Smooth muscle cell (in vitro differentiated cells): Measurements from ENCODE around the gene TMEM30B. TPM values are rescaled to one million over a fixed set of nuclear protein-coding genes. Genes with fewer than 3 reads are reported as not detected.
"Not testable (repeated sequence)": the region's sequence is repeated elsewhere in the genome, so short reads cannot be mapped to it uniquely, and the experiment has no call there.

Experiments used
- DNase-seq: peaks from one replicate; lab custom pipeline; 2025; ENCODE audit not compliant: unreplicated experiment; lab: John Stamatoyannopoulos, UW
- H2AFZ ChIP-seq: fragments of 200-600 bp; sonication (generic); 2 replicates; pipeline ENCODE4 v1.6.0; 2016; ENCODE audit warnings: antibody characterized with exemption, low read depth, mild to moderate bottlenecking
- H3F3A ChIP-seq: fragments of 200-600 bp; sonication (generic); 2 replicates; pipeline ENCODE4 v1.6.0; 2017; ENCODE audit warnings: antibody characterized with exemption, low read depth
- H3K27ac ChIP-seq: fragments of 200-600 bp; sonication (generic); 2 replicates; pipeline ENCODE4 v1.5.1; 2016; ENCODE audit warnings: low read depth, mild to moderate bottlenecking
- H3K27me3 ChIP-seq: fragments of 200-600 bp; sonication (generic); 2 replicates; pipeline ENCODE4 v1.6.1; 2016; ENCODE audit warnings: low read depth, mild to moderate bottlenecking
- H3K36me3 ChIP-seq: fragments of 200-600 bp; sonication (generic); 2 replicates; pipeline ENCODE4 v1.5.1; 2016; ENCODE audit warnings: low read depth
- H3K4me1 ChIP-seq: fragments of 200-600 bp; sonication (generic); 2 replicates; pipeline ENCODE4 v1.5.1; 2016; ENCODE audit warnings: low read depth
- H3K4me2 ChIP-seq: fragments of 200-600 bp; sonication (generic); 2 replicates; pipeline ENCODE4 v1.6.0; 2016; ENCODE audit warnings: mild to moderate bottlenecking
- H3K4me3 ChIP-seq: fragments of 200-600 bp; sonication (generic); 2 replicates; pipeline ENCODE4 v1.5.1; 2016; ENCODE audit warnings: mild to moderate bottlenecking
- H3K79me2 ChIP-seq: fragments of 200-600 bp; sonication (generic); 2 replicates; pipeline ENCODE4 v1.6.0; 2016; ENCODE audit warnings: low read depth, mild to moderate bottlenecking
- H3K9ac ChIP-seq: fragments of 200-600 bp; sonication (generic); 2 replicates; pipeline ENCODE4 v1.6.0; 2016; ENCODE audit warnings: low read depth
- H3K9me3 ChIP-seq: fragments of 200-600 bp; sonication (generic); replicated peaks from 2 replicates; pipeline ENCODE4 v1.5.1; 2016; ENCODE audit warnings: low read depth
- H4K20me1 ChIP-seq: fragments of 200-600 bp; sonication (generic); 2 replicates; pipeline ENCODE4 v1.6.0; 2016; ENCODE audit warnings: low read depth
- WGBS: methylation state at CpG from one replicate; pipeline ENCODE4 v1.1.7; 2016; ENCODE audit warnings: low lambda C conversion rate; 5-methylcytosine and 5-hydroxymethylcytosine counted together
- polyA plus RNA-seq: library from polyadenylated mRNA; unstranded; fragments of >200 nt; fragmentation: Nextera tagmentation; extraction: Ambion mirVana; gene quantifications from 2 replicates; pipeline ENCODE4 v1.2.1, GENCODE V29; 2016
- total RNA-seq: library from RNA; depleted of rRNA; stranded (reverse); fragments of >200 nt; gene quantifications from 2 replicates; pipeline ENCODE4 v1.2.3, GENCODE V29; 2014
- TF ChIP-seq, protein P1 (sequence below): fragments of 200-600 bp; sonication (generic); IDR thresholded peaks from 2 replicates; pipeline ENCODE4 v1.5.1; 2017; ENCODE audit warnings: borderline replicate concordance, mild to moderate bottlenecking, antibody characterized with exemption; ENCODE audit not compliant: insufficient read depth, poor library complexity, severe bottlenecking

The TMEM30B gene
- total and polyA plus RNA-seq, 2 experiments from 2014 or later: 0.16 to 3.1 TPM

DNA sequence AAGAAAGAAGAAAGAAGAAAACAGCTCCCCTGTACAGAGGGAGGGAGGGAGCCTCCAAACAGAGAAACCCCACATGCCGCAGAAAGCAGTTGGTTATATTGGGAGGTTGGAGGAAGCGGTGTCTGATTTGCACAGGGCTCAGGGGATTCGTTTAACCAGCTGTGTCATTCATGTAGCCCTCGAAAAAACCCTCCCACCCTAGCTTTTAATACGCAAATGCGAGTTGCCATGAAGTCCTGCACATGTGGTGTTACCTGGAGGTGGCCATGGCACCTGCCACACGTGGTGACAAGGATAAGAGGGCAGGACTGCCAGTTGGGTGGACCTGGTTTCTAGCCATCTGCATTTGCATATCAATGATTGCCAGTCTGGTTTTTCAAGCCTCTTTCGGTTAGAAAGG, 40.9 kb downstream of the TMEM30B start:
- no peaks in the 10 kb centered on the region for H4K20me1 ChIP-seq
- no peaks in the 10 kb centered on the region for H3K36me3 ChIP-seq
- DNase-seq: no peak
- no peaks in the 10 kb centered on the region for H3K27me3 ChIP-seq
- H2AFZ ChIP-seq: no peak overlapping the region
- H3K4me3 ChIP-seq: no peak overlapping the region
- 76% methylated on average over 8 of the region's 8 CpGs for WGBS
- TF ChIP-seq, protein P1, sequence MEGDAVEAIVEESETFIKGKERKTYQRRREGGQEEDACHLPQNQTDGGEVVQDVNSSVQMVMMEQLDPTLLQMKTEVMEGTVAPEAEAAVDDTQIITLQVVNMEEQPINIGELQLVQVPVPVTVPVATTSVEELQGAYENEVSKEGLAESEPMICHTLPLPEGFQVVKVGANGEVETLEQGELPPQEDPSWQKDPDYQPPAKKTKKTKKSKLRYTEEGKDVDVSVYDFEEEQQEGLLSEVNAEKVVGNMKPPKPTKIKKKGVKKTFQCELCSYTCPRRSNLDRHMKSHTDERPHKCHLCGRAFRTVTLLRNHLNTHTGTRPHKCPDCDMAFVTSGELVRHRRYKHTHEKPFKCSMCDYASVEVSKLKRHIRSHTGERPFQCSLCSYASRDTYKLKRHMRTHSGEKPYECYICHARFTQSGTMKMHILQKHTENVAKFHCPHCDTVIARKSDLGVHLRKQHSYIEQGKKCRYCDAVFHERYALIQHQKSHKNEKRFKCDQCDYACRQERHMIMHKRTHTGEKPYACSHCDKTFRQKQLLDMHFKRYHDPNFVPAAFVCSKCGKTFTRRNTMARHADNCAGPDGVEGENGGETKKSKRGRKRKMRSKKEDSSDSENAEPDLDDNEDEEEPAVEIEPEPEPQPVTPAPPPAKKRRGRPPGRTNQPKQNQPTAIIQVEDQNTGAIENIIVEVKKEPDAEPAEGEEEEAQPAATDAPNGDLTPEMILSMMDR: no peak
- no peaks in the 10 kb centered on the region for H3K9me3 ChIP-seq
- H3K4me1 ChIP-seq: no peaks in the 10 kb centered on the region
- H3K4me2 ChIP-seq: no peak overlapping the region
- no peaks in the 10 kb centered on the region for H3F3A ChIP-seq
- H3K27ac ChIP-seq: no peak overlapping the region
- H3K79me2 ChIP-seq: no peaks in the 10 kb centered on the region
- no peak overlapping the region for H3K9ac ChIP-seq

- 81% methylated on average over 10 of the region's 10 CpGs for WGBS
- H3K27ac ChIP-seq, H3K4me1 ChIP-seq, H3K9me3 ChIP-seq, H3K79me2 ChIP-seq, H3K36me3 ChIP-seq, H3K9ac ChIP-seq, H3K4me2 ChIP-seq, DNase-seq, H2AFZ ChIP-seq, H3K4me3 ChIP-seq, H4K20me1 ChIP-seq, H3F3A ChIP-seq, H3K27me3 ChIP-seq: not testable (repeated sequence)
These were observed 41.9 kb downstream of the TMEM30B start for GRCh38 chr14:61239285-61239684.

GRCh38 chr14:61238611-61239245, 42.4 kb downstream of the TMEM30B start:
- H3K4me3 ChIP-seq: no peak overlapping the region
- WGBS: 67% methylated on average over 7 of the region's 7 CpGs

DNA sequence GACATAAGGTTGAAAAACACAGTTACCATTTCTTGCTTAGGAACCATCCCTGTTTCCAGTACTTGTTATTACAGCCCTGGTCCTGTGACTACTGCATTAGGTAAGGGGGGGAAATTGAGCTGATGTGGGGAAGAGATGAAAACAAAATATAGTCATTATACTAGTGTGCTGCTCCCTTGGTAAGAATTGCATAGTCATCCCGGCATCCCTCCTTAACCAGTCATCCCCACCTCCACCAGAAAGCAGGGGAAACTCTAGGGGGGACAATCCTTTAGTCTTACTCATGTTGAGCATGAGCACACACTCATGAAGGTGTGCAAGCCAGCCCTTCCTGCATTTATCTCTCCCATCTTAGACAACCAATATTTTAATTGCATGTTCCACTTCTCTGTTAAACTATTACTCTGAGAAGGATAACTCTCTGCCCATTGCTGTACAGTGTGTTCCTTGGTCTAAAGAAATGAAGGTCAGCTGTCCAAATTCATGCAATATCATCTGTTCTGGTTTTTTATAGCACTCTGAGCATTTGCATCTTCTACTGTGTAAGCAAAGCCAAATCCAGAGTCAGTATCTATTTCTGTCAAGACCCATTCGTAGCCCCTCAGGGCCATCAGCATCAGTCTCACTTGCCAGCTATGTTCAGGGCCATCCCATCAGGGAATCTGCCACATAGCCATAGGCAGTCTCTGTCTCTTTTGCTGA, 46.8 kb downstream of the TMEM30B start:
- Histone ChIP-seq H3K36me3 (no peaks in the 10 kb centered on the region), H3K27ac (no peak overlapping the region), H3K79me2 (no peaks in the 10 kb centered on the region), H3K27me3 (no peaks in the 10 kb centered on the region), H2AFZ (no peak overlapping the region), H3F3A (no peaks in the 10 kb centered on the region), H3K9ac (no peak overlapping the region), H3K4me3 (no peak overlapping the region), H3K4me2 (no peak overlapping the region), H4K20me1 (no peaks in the 10 kb centered on the region), H3K9me3 (no peaks in the 10 kb centered on the region), H3K4me1 (peaks cover 6% of the 10 kb centered on the region)
- TF ChIP-seq, protein P1: no peak
- 79% methylated on average over 2 of the region's 2 CpGs for WGBS
- DNase-seq: no peak

More at GRCh38 chr14:61238611-61239245, 42.4 kb downstream of the TMEM30B start:
- Histone ChIP-seq H3K27me3 (no peaks in the 10 kb centered on the region), H3K4me1 (no peaks in the 10 kb centered on the region), H3K9me3 (no peaks in the 10 kb centered on the region), H4K20me1 (no peaks in the 10 kb centered on the region), H3F3A (no peaks in the 10 kb centered on the region), H3K9ac (no peak overlapping the region), H2AFZ (no peak overlapping the region), H3K4me2 (no peak overlapping the region), H3K79me2 (no peaks in the 10 kb centered on the region), H3K27ac (no peak overlapping the region), H3K36me3 (no peaks in the 10 kb centered on the region)
- no peak for DNase-seq
- TF ChIP-seq, protein P1: no peak
